ENCODE measurements around the gene SCLY. TPM values are rescaled to one million over a fixed set of nuclear protein-coding genes. Genes with fewer than 3 reads are reported as not detected.

The SCLY gene
- total RNA-seq, 1 experiment from 2014 or later: 68.4 TPM

DNA sequence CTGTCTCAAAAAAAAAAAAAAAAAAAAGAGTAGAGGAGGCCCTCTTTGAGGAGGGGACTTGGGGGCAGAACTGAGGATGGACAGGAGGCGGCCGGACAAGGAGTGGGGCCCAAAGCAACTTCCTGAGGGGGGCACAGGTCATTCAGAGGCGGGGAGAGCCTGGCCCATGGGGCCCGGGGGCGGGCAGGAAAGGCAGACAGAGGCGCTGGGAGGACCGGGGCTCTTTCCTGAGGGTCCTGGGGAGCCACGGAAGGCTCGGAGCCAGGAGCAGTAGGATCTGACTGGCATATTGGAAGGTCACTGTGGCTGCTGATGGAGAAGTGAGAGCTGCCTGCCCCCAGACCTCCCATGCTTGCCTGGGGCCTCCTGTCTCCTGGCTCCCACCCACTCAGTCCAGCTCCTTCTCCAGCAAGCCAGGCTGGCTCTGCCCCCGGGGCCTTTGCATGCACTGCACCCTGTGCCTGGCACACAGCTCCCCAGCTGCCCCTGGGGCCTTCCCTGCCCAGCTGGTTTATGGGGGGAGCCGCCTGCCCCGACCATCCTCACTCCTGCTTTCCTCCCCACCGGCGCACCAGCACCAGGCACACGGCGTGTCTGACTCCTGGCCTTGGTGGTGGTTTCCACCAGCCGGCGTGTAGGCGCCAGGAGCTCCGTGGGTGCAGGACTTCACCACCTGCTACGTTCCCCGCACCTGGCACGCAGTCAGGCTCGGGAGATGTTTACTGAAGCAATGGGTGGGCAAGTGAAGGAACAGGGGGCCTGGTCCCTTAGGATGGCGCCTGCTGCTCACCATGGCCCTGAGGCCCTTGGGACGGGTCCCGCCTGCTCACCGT, 44.9 kb downstream of the SCLY start (continued):
- TF ChIP-seq, protein P1, sequence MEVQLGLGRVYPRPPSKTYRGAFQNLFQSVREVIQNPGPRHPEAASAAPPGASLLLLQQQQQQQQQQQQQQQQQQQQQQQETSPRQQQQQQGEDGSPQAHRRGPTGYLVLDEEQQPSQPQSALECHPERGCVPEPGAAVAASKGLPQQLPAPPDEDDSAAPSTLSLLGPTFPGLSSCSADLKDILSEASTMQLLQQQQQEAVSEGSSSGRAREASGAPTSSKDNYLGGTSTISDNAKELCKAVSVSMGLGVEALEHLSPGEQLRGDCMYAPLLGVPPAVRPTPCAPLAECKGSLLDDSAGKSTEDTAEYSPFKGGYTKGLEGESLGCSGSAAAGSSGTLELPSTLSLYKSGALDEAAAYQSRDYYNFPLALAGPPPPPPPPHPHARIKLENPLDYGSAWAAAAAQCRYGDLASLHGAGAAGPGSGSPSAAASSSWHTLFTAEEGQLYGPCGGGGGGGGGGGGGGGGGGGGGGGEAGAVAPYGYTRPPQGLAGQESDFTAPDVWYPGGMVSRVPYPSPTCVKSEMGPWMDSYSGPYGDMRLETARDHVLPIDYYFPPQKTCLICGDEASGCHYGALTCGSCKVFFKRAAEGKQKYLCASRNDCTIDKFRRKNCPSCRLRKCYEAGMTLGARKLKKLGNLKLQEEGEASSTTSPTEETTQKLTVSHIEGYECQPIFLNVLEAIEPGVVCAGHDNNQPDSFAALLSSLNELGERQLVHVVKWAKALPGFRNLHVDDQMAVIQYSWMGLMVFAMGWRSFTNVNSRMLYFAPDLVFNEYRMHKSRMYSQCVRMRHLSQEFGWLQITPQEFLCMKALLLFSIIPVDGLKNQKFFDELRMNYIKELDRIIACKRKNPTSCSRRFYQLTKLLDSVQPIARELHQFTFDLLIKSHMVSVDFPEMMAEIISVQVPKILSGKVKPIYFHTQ (CRISPR knock-in tag; IDR thresholded peaks at IDR 0.05): no peak

- ChIA-PET CTCF (interaction anchor here (0.6 to 2.9 kb wide), 20 partner anchors 8 to 535 kb away, joined by 3 to 15 read pairs (median 4); partner anchors contain the start of gene SCLY), POLR2A (no interaction called here)
- Mint-ChIP-seq H3K4me3 (no peak overlapping the region), H3K27ac (no peak overlapping the region), H3K27me3 (ENCODE audit: low read depth) (no peaks in the 10 kb centered on the region), H3K4me1 (peaks cover 21% of the 10 kb centered on the region), H3K36me3 (no peaks in the 10 kb centered on the region), H3K9me3 (0 out of 2 replicates have a peak, but pooled peaks cover 2% of the 10 kb centered on the region)
- DNase-seq (ENCODE audit: low spot score) (peak; percentile 41), ATAC-seq (peak; percentile 52)
- TF ChIP-seq TEAD1 (CRISPR knock-in tag; IDR thresholded peaks at IDR 0.05): no peak
- no peak for TF ChIP-seq RELA (CRISPR knock-in tag; IDR thresholded peaks at IDR 0.05; ENCODE audit: borderline replicate concordance)
- TF ChIP-seq NR3C1 (CRISPR knock-in tag; conservative IDR thresholded peaks at IDR 0.05; ENCODE audit: low read depth): no peak
- TF ChIP-seq PREB (CRISPR knock-in tag; IDR thresholded peaks at IDR 0.05; ENCODE audit: borderline replicate concordance): no peak
- TF ChIP-seq, protein P2, sequence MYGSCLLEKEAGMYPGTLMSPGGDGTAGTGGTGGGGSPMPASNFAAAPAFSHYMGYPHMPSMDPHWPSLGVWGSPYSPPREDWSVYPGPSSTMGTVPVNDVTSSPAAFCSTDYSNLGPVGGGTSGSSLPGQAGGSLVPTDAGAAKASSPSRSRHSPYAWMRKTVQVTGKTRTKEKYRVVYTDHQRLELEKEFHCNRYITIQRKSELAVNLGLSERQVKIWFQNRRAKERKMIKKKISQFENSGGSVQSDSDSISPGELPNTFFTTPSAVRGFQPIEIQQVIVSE (CRISPR knock-in tag; IDR thresholded peaks at IDR 0.05; ENCODE audit: borderline replicate concordance): no peak
- TF ChIP-seq ZNF396 (CRISPR knock-in tag; IDR thresholded peaks at IDR 0.05; ENCODE audit: borderline replicate concordance): no peak
- no peak for TF ChIP-seq ELF4 (CRISPR knock-in tag; IDR thresholded peaks at IDR 0.05; ENCODE audit: low read depth)
- no peak for TF ChIP-seq ZNF138 (CRISPR knock-in tag; conservative IDR thresholded peaks at IDR 0.05)
- no peak for TF ChIP-seq FOXP1 (CRISPR knock-in tag; IDR thresholded peaks at IDR 0.05; ENCODE audit: borderline replicate concordance)
- TF ChIP-seq, protein P1 (CRISPR knock-in tag; IDR thresholded peaks at IDR 0.05): no peak
- no peak for TF ChIP-seq PRRX2 (CRISPR knock-in tag; IDR thresholded peaks at IDR 0.05)
- no peak for TF ChIP-seq SP1 (CRISPR knock-in tag; conservative IDR thresholded peaks at IDR 0.05)
- TF ChIP-seq NFE2L1 (CRISPR knock-in tag; IDR thresholded peaks at IDR 0.05): no peak
- no peak for TF ChIP-seq FOXJ3 (CRISPR knock-in tag; IDR thresholded peaks at IDR 0.05; ENCODE audit: borderline replicate concordance)
- TF ChIP-seq ZNF121 (CRISPR knock-in tag; IDR thresholded peaks at IDR 0.05): no peak
- no peak for TF ChIP-seq TCF7 (CRISPR knock-in tag; IDR thresholded peaks at IDR 0.05; ENCODE audit: low read depth)
- no peak; the same call in 1 of the 2 replicates for TF ChIP-seq HMGXB4 (CRISPR knock-in tag; IDR thresholded peaks at IDR 0.05)
These were observed 45.5 kb downstream of the SCLY start for GRCh38 chr2:238106339-238106697.
